ENCODE measurements around the gene IZUMO2.

- TF ChIP-seq POLR2A (IDR thresholded peaks at IDR 0.05) (no peak), CTCF (IDR thresholded peaks at IDR 0.05) (no peak)
Measured at GRCh38 chr19:50148528-50148927, 14.6 kb downstream of the IZUMO2 start.
